D721Med (cell line): ENCODE data around the gene FOXI1.

Source experiments
- DNase-seq: peaks from one replicate; pipeline ENCODE4 v3.0.0; 2011; ENCODE audit warnings: low spot score; ENCODE audit not compliant: insufficient read length
- FAIRE-seq: peaks from 2 replicates; lab custom pipeline; 2011; peaks lifted over from hg19 to GRCh38; lab: Jason Lieb, UNC
- CTCF ChIP-seq: IDR thresholded peaks from 2 replicates; pipeline ENCODE4 v1.5.1; 2012; ENCODE audit warnings: mild to moderate bottlenecking, control low read depth; ENCODE audit not compliant: insufficient read depth; ENCODE audit errors: missing control alignments

Gene FOXI1

GRCh38 chr5:170078458-170078857 is 27.2 kb upstream of the FOXI1 start:
- TF ChIP-seq CTCF = no peak
- no peak for FAIRE-seq
- DNase-seq = no peak

GRCh38 chr5:170078931-170079330 is 26.8 kb upstream of the FOXI1 start:
- DNase-seq = no peak
- no peak for TF ChIP-seq CTCF
- FAIRE-seq = no peak

- FAIRE-seq (no peak), DNase-seq (no peak)
- TF ChIP-seq CTCF = no peak
Observed at GRCh38 chr5:170080217-170080616, 25.5 kb upstream of the FOXI1 start.

GRCh38 chr5:170080786-170081445 is 24.8 kb upstream of the FOXI1 start:
- no peak for FAIRE-seq
- TF ChIP-seq CTCF = no peak
- no peak for DNase-seq

- no peak for DNase-seq
- TF ChIP-seq CTCF = no peak
- no peak for FAIRE-seq
Observed at GRCh38 chr5:170081616-170082015, 24.1 kb upstream of the FOXI1 start.

- FAIRE-seq = no peak
- DNase-seq = no peak
- TF ChIP-seq CTCF = no peak
Observed at GRCh38 chr5:170082701-170083100, 23.0 kb upstream of the FOXI1 start.

GRCh38 chr5:170087168-170087817 is 18.4 kb upstream of the FOXI1 start:
- TF ChIP-seq CTCF = no peak
- FAIRE-seq = no peak

More at GRCh38 chr5:170087168-170087817, 18.4 kb upstream of the FOXI1 start:
- no peak for DNase-seq
